ENCODE data around the gene HDDC3.
"Not testable (repeated sequence)": the region's sequence is repeated elsewhere in the genome, so short reads cannot be mapped to it uniquely, and the experiment has no call there.

The HDDC3 gene

DNA sequence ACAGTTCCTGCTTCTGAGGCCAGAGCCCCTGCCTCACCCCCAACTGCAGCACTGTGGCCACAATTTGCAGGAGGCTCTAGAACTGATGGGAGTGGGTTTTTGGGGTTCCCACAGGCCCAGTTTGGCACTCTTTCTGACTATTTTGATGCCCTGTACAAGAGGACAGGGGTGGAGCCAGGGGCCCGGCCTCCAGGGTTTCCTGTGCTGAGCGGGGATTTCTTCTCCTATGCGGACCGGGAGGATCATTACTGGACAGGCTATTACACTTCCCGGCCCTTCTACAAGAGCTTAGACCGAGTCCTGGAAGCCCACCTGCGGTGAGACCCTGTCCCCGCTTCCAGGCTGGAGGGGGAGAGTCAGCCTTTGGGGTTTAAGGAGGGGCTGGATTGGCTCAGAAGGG, 22.4 kb downstream of the HDDC3 start:
- DNase-seq (ENCODE audit: low spot score): no peak

DNA sequence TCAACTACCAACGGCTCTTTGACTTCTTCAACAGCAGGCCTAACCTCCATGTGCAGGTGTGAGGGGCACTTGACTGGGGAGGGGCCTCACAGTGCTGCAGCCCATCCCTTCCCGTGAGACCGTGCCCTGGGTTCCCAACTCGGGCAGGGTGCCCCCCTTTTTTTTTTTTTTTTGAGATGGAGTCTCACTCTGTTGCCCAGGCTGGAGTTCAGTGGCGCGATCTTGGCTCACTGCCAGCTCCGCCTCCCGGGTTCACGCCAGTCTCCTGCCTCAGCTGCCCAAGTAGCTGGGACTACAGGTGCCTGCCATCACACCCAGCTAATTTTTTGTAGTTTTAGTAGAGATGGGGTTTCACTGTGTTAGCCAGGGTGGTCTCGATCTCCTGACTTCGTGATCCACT, 22.9 kb downstream of the HDDC3 start:
- DNase-seq (ENCODE audit: low spot score): not testable (repeated sequence)

DNA sequence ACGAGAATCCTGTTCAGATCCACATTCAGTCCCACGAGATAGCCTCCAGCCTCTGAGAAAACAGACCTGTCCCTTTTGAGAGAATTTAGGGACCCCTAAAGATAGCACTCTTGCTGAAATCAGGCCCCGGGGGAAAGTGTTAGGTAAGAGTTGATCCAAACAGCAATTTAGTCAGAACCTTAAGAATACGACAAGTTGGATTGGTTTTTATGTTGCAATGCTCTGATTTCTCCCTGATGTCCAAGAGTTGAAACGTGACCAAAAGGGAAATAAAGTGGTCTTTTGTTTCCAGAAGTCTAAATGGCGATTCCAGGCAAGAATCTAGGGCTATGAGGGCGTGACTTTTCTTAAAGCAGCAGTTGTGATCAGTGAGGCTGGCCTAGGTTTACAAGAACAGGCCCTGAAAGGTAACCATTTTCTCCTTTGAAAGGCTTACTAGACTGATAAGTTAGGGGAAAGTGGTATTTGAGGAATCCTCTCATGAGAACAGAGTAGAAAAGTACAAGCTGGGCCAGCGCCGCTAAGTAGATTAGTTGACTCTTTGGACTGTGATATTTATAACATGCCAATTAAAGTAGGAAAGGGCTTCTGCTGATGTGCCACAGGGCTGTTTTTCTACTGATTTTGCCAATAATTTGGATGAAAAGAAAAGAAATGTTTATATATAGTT, 24.4 kb downstream of the HDDC3 start:
- DNase-seq (ENCODE audit: low spot score): no peak

DNA sequence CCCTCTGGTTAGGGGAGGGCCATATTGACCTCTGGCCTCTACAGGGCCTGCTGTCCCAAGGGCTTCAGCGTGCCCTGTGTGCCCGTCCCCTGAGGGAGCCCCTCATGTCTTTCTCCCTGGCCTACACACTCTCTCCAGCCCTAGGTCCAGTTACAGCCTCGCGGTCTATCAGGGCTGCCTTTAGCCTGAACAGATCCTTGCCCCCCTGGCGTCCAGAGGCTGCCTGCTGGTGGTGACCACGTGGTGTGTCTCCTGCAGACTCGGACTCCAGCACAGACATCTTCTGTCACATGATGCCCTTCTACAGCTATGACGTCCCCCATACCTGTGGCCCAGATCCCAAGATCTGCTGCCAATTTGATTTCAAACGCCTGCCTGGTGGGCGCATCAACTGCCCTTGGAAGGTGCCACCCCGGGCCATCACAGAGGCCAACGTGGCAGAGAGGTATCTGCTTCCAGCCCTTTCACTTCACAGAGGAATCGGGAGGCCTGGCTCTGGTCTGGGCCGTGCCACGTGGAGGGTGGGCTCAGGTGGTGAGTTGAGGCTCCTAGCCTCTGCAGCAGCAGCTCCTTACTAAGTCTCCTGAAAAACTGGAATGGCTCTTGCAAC, 25.2 kb downstream of the HDDC3 start:
- DNase-seq (ENCODE audit: low spot score): no peak

DNA sequence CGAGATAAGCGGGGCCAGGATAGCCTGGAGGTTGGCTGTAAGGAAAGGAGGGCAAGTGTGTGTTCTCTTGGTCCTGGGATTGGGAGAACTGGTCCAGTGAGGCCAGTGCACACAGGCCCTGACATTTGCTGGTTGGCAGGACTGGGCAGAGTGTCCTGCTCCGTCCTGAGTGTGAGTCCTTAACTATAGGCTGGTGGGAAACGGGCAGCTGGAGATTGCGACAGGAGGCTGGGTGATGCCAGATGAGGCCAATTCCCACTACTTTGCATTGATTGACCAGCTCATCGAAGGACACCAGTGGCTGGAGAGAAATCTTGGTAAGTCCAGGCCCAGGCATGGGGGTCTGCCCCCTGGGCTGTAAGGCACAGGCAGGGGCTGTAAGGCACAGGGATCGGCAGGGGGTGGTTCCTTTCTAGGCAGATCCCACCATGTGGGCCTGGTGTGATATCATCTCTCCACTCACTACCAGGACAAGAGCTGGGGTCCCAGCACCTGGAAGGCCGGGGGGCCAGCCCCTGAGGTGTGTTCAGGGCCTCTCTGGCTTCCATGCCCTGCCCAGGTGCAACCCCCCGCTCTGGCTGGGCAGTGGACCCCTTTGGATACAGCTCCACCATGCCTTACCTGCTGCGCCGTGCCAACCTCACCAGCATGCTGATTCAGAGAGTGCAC, 26.0 kb downstream of the HDDC3 start:
- DNase-seq (ENCODE audit: low spot score): no peak

GRCh38 chr15:90905306-90906180, 26.8 kb downstream of the HDDC3 start:
- DNase-seq (ENCODE audit: low spot score): no peak

GRCh38 chr15:90904746-90905145, 27.6 kb downstream of the HDDC3 start:
- no peak for DNase-seq (ENCODE audit: low spot score)

GRCh38 chr15:90903733-90904536, 28.4 kb downstream of the HDDC3 start:
- peak; percentile 59 for DNase-seq (ENCODE audit: low spot score)

GRCh38 chr15:90902840-90903732, 29.3 kb downstream of the HDDC3 start, which contains the start of gene MAN2A2:
MAN2A2 (plus strand) TSS chr15:90903302; CDS start chr15:90904208, 906 bp downstream.
- DNase-seq (ENCODE audit: low spot score): peak; percentile 72

- peak; percentile 79 for DNase-seq (ENCODE audit: low spot score)
Observed at GRCh38 chr15:90902040-90902839, 30.1 kb downstream of the HDDC3 start.

GRCh38 chr15:90901175-90902039, 30.9 kb downstream of the HDDC3 start:
- DNase-seq (ENCODE audit: low spot score): no peak

DNA sequence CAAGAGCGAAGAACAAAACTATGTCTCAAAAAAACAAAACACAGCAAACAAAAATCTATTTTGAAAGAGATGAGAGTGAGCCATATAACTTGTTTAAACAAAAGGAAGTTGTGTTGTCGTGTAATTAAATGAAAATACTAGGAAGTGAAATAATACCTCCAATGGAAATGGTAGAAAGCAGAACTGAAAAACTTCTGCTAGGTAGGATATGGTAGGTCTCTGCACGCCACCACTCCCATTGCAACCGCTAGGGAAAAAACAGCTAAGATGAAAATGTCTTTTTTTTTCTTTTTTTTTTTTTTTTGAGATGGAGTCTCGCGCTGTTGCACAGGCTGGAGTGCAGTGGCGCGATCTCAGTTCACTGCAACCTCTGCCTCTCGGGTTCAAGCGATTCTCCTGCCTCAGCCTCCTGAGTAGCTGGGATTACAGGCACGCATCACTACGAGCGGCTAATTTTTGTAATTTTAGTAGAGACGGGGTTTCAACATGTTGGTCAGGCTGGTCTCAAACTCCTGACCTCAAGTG, 35.2 kb downstream of the HDDC3 start:
- not testable (repeated sequence) for DNase-seq (ENCODE audit: low spot score)

- DNase-seq (ENCODE audit: low spot score): peak; percentile 84
Observed at GRCh38 chr15:90895571-90896117, 36.7 kb downstream of the HDDC3 start.

DNA sequence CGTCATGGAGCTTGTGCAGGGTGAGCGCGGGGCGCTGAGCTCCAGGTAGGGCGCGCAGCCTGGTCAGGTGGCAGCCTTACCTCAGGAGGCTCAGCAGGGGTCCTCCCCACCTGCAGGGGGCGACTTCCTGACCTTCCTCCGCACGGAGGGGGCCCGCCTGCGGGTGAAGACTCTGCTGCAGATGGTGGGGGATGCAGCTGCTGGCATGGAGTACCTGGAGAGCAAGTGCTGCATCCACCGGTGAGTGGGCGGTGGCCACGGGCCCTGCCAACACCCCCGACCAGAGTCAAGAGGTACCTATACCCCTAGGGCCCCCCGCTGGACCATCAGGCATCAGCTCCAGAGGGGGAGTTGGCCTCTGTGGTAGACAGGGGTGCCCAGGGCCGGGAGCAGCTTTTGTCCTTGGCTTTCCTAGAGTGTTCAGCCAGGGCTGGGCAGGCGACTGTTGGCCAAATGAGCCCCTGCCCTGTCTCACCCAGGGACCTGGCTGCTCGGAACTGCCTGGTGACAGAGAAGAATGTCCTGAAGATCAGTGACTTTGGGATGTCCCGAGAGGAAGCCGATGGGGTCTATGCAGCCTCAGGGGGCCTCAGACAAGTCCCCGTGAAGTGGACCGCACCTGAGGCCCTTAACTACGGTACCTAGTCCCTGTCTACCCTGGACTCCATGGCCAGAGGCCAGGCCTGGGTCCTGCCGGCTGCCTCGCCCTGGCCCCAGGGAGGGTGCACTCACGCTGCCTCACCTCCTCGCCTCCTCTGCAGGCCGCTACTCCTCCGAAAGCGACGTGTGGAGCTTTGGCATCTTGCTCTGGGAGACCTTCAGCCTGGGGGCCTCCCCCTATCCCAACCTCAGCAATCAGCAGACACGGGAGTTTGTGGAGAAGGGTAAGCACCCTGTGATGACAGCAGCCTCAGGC, 38.9 kb downstream of the HDDC3 start:
- DNase-seq (ENCODE audit: low spot score): no peak

DNA sequence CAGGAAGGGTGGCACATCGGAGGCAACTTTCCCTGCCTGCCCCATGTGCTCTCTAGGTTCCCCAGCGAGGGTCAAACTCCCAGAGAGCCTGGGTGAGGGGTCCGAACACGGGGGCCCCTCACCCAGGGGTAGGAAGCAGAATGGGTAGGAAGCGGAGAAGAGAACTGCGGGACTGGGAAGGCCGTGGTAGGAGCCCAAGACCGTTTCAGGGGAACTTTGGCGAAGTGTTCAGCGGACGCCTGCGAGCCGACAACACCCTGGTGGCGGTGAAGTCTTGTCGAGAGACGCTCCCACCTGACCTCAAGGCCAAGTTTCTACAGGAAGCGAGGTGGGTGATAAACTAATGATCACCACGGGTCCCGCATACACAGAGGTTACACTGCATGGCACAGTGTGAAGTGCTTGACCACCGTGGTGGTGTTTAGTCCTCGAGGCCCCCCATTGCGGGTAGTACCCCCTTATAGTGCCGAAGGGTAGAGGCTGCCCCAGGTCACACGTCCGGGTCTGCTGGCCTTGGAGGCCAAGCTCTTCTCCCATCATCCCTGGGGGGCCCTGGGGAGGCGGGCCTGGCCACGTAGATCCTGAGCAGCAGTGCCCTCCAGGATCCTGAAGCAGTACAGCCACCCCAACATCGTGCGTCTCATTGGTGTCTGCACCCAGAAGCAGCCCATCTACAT, 39.7 kb downstream of the HDDC3 start:
- DNase-seq (ENCODE audit: low spot score): no peak

- DNase-seq (ENCODE audit: low spot score): no peak
Observed at GRCh38 chr15:90892023-90892422, 40.3 kb downstream of the HDDC3 start.

All from cerebellar cortex (tissue), 1 donor.